ENCODE data around the gene ETV7.
A peak's percentile ranks its signal among the peaks of the same experiment; 100 is the strongest.

ETV7 gene

DNA sequence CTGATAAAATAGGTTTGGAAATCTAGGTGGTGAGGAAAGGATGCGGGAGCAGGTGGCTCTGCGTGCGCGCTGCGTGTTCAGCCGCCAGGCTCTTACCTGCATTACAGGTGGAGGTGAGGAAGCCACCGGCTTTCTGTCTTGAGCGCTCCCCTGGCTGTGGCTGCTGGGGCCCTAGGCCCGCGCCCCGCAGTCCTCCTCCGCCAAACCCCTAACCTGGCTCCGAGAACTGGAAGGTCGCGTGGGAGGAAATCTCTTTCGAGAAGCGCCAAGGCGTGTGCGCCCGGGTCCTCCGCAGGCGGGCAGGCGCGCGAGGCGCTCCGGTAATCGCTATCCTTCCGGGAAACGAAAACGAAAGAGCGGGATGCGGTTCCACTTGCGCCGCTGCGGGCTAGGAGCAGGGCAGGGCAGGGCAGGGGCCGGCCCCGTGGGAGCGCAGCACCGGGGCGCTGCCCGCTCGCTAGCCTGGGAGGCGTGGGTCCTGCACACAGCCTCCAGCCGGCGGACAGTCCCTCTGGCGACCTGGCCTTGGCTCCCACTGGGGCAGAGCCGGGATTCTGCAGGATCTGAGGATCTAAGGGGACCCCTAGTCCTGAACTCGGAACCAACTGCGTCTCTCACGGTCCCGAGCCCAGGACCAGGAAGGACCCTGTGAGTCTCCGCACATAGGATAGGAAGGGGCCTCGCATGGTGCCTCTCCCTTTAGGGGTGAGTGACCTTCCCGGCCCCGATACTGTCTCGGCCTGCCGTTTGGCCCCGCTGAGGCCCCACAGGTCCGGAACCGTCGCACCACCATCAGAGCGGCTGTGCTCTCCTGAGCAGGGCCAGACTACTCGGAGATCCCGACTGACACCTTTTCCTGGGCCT is at the start of gene ETV7:
TSS of gene ETV7 (minus strand) at position 230 of the 864 bp plus-strand sequence. CDS start at position 102, 128 bp downstream.
- WGBS (ENCODE audit: insufficient coverage, insufficient read length) = no CpG with 5 or more reads among the region's 65 CpGs
- H3K27ac ChIP-seq (ENCODE audit: low read length) = no peak within 1 kb of the TSS

DNA sequence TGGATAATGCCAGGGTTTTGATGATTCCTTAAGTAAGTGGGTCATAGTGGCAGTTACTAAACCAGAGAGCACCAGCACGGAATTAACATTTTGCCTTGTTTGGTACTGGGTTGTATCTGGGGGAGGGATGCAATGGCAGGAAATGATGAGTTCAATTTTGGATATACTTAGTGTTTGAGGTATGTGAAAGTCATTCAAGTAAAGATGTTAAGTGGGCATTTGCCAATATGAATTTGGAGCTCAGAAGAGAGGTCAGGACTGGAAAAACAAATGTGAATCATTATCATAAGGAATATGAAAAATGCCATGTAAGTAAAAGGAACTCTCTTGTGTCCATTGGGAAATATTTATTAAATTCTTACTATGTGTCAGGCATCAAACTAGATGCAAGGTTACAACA is 49.0 kb upstream of the ETV7 start:
- Histone ChIP-seq H3K9me3 (ENCODE audit: control insufficient read depth, insufficient read depth, low read length) (no peaks in the 10 kb centered on the region), H3K4me1 (ENCODE audit: control insufficient read depth, insufficient read depth, low read length) (no peaks in the 10 kb centered on the region), H3K36me3 (ENCODE audit: control insufficient read depth, insufficient read depth, low read length) (no peaks in the 10 kb centered on the region), H3K27me3 (ENCODE audit: control insufficient read depth, insufficient read depth, low read length) (no peaks in the 10 kb centered on the region), H3K27ac (ENCODE audit: low read length) (no peak overlapping the region), H3K4me3 (ENCODE audit: low read length) (no peak overlapping the region)
- DNase-seq (ENCODE audit: low read depth, low spot score) = no peak
- WGBS (ENCODE audit: insufficient coverage, insufficient read length) = no CpG with 5 or more reads among the region's 1 CpG

More for the DNA sequence above, at the start of gene ETV7:
- Histone ChIP-seq H3K9me3 (ENCODE audit: control insufficient read depth, insufficient read depth, low read length) (no peaks in the 10 kb centered on the region), H3K4me3 (ENCODE audit: low read length) (peak within 1 kb of the TSS; percentile 49; the same call in 1 of the 2 replicates), H3K4me1 (ENCODE audit: control insufficient read depth, insufficient read depth, low read length) (no peaks in the 10 kb centered on the region), H3K36me3 (ENCODE audit: control insufficient read depth, insufficient read depth, low read length) (no peaks in the 10 kb centered on the region), H3K27me3 (ENCODE audit: control insufficient read depth, insufficient read depth, low read length) (peaks cover 29% of the 10 kb centered on the region)
- no peak for DNase-seq (ENCODE audit: low read depth, low spot score)

DNA sequence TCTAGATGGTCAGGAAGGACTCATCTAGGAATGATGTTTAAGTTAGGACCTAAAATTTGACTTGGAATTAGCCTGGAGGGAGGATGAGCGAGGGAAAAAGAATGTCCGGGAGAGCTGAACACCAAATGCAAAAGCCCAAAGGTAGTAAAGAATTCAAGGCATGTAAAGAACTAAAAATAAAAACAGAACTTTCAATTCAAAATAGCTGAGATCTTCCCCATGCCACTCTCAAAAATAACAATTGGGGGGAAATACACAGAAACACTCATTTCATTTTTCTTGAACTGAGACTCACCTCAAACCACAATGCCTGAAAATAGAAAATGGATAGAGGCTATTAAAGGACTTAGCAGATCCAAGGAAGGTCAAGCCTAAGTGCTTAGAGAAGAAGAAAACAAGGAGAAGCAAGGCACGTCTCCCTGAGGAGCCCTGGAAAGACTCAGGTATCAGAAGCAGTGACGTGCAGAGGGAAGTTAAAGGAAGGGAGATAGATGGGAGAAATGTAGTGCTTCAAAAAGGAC is 44.7 kb upstream of the ETV7 start:
- Histone ChIP-seq H3K4me3 (ENCODE audit: low read length) (no peak overlapping the region), H3K27ac (ENCODE audit: low read length) (no peak overlapping the region), H3K36me3 (ENCODE audit: control insufficient read depth, insufficient read depth, low read length) (no peaks in the 10 kb centered on the region), H3K4me1 (ENCODE audit: control insufficient read depth, insufficient read depth, low read length) (no peaks in the 10 kb centered on the region), H3K9me3 (ENCODE audit: control insufficient read depth, insufficient read depth, low read length) (no peaks in the 10 kb centered on the region), H3K27me3 (ENCODE audit: control insufficient read depth, insufficient read depth, low read length) (no peaks in the 10 kb centered on the region)
- no CpG with 5 or more reads among the region's 4 CpGs for WGBS (ENCODE audit: insufficient coverage, insufficient read length)
- DNase-seq (ENCODE audit: low read depth, low spot score) = no peak

DNA sequence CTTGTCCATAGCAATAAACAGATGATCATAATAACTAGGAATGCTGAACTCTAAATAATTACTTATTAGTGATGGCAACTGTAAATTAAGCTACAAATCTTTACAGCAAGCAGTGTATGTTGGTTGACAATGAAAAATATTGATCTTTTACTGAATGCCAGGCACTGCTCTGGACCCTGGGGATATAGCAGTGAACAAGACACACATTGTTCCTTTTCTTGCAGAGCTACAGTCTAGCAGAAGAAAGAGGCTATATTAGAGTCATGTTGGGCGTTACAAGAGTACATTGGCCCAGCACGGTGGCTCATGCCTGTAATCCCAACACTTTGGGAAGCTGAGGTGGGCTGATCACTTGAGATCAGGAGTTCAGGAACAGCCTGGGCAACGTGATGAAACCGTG is 43.7 kb upstream of the ETV7 start:
- no peak overlapping the region for H3K4me3 ChIP-seq (ENCODE audit: low read length)
- H3K36me3 ChIP-seq (ENCODE audit: control insufficient read depth, insufficient read depth, low read length) = no peaks in the 10 kb centered on the region
- no peaks in the 10 kb centered on the region for H3K27me3 ChIP-seq (ENCODE audit: control insufficient read depth, insufficient read depth, low read length)
- DNase-seq (ENCODE audit: low read depth, low spot score) = no peak
- H3K4me1 ChIP-seq (ENCODE audit: control insufficient read depth, insufficient read depth, low read length) = no peaks in the 10 kb centered on the region
- no peaks in the 10 kb centered on the region for H3K9me3 ChIP-seq (ENCODE audit: control insufficient read depth, insufficient read depth, low read length)
- no peak overlapping the region for H3K27ac ChIP-seq (ENCODE audit: low read length)
- WGBS (ENCODE audit: insufficient coverage, insufficient read length) = no CpG with 5 or more reads among the region's 4 CpGs

DNA sequence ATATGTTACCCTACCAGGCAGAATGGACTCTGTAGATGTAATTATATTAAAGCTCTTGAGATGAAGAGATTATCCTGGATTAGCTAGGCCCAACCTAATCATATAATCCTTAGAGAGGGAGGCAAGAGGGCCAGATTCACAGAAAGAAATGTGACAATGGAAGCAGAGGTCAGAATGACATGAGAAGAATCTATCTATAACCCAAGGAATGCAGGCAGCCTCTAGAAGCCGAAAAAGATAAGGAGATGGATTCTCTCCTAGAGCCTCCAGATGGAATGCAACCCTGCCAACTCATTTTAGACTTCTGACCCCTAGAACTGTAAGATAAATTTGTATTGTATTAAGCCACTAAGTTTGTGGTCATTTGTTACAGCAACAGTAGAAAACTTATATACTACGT is 42.9 kb upstream of the ETV7 start:
- Histone ChIP-seq H3K9me3 (ENCODE audit: control insufficient read depth, insufficient read depth, low read length) (no peaks in the 10 kb centered on the region), H3K4me1 (ENCODE audit: control insufficient read depth, insufficient read depth, low read length) (no peaks in the 10 kb centered on the region), H3K27ac (ENCODE audit: low read length) (no peak overlapping the region), H3K27me3 (ENCODE audit: control insufficient read depth, insufficient read depth, low read length) (no peaks in the 10 kb centered on the region), H3K36me3 (ENCODE audit: control insufficient read depth, insufficient read depth, low read length) (no peaks in the 10 kb centered on the region), H3K4me3 (ENCODE audit: low read length) (no peak overlapping the region)
- WGBS (ENCODE audit: insufficient coverage, insufficient read length) = no CpG with 5 or more reads among the region's 2 CpGs
- DNase-seq (ENCODE audit: low read depth, low spot score) = no peak

DNA sequence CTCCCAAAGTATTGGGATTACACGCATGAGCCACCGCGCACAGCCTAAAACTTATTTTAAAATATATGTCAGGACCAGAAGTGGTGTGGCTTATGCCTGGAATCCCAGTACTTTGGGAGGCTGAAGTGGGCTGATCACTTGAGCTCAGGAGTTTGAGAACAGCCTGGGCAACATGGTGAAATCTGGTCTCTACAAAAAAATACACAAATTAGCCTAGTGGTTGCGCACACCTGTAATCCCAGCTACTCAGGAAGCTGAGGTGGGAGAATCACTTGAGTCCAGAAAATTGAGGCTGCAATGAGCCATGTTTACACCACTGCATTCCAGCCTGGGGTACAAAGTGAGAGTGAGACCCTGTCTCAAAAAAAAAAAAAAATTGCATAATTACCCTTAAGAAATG is 41.4 kb upstream of the ETV7 start:
- H3K27ac ChIP-seq (ENCODE audit: low read length) = no peak overlapping the region
- no CpG with 5 or more reads among the region's 4 CpGs for WGBS (ENCODE audit: insufficient coverage, insufficient read length)
- H3K27me3 ChIP-seq (ENCODE audit: control insufficient read depth, insufficient read depth, low read length) = no peaks in the 10 kb centered on the region
- DNase-seq (ENCODE audit: low read depth, low spot score) = no peak
- H3K9me3 ChIP-seq (ENCODE audit: control insufficient read depth, insufficient read depth, low read length) = no peaks in the 10 kb centered on the region
- no peak overlapping the region for H3K4me3 ChIP-seq (ENCODE audit: low read length)
- H3K36me3 ChIP-seq (ENCODE audit: control insufficient read depth, insufficient read depth, low read length) = no peaks in the 10 kb centered on the region
- no peaks in the 10 kb centered on the region for H3K4me1 ChIP-seq (ENCODE audit: control insufficient read depth, insufficient read depth, low read length)

DNA sequence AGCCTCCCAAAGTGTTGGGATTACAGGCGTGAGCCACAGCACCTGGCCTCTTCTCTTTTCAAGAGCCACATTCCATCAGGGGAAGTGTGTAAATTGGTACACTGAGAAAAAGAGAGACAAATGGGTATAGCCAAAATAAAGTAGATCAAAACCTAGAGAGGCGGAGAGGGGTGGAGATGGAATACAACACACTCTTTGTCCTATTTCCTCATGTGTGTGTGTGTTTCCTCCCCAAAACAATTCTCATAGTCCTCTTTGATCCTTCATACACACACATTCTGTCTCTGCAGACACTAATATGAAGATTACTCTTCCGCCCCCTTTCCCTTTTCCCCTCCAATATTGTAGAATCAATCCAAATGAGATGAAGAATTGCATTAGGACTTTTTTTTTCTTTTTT is 39.2 kb upstream of the ETV7 start:
- DNase-seq (ENCODE audit: low read depth, low spot score) = no peak
- H3K4me1 ChIP-seq (ENCODE audit: control insufficient read depth, insufficient read depth, low read length) = no peaks in the 10 kb centered on the region
- H3K27me3 ChIP-seq (ENCODE audit: control insufficient read depth, insufficient read depth, low read length) = no peaks in the 10 kb centered on the region
- no peaks in the 10 kb centered on the region for H3K36me3 ChIP-seq (ENCODE audit: control insufficient read depth, insufficient read depth, low read length)
- H3K9me3 ChIP-seq (ENCODE audit: control insufficient read depth, insufficient read depth, low read length) = no peaks in the 10 kb centered on the region
- H3K4me3 ChIP-seq (ENCODE audit: low read length) = no peak overlapping the region
- no CpG with 5 or more reads among the region's 3 CpGs for WGBS (ENCODE audit: insufficient coverage, insufficient read length)
- no peak overlapping the region for H3K27ac ChIP-seq (ENCODE audit: low read length)

DNA sequence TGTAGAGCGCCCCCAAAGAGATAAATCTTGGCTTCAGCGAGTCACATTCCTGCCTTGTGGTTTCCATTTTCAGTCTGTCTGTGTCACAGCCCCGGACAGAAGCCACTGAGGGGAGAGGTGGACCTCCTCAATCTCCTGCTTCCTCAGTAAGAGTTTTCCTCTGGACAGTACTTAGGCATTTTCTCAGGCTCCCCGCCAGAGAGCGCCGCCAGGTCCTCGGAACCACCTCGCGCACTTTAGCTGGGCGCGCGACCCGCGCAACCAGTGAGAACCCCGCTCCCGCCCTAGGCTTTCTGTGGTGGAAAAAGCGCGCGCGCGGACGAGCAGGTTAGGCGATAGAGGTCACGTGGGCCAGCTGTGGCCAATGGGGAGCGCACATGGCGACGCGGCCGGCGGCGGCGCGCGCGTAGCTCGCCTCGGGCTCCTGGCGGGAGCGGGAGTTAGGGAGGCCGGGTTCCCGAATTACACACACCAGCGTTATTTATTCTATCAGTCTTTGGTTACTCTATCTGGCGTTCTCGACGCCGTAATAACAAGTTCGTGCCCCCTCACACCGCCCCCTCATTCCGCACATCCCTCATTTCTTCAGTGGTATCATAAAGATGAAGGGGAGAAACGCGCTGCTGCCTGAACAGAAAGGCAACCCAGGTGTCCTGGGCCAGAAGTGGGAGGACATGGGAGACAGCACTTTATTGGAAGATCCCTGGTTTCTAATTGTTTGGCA is 35.8 kb upstream of the ETV7 start:
- H3K9me3 ChIP-seq (ENCODE audit: control insufficient read depth, insufficient read depth, low read length) = no peaks in the 10 kb centered on the region
- no peak overlapping the region for H3K27ac ChIP-seq (ENCODE audit: low read length)
- peak overlapping the region; percentile 50; the same call in 1 of the 2 replicates for H3K4me3 ChIP-seq (ENCODE audit: low read length)
- no peaks in the 10 kb centered on the region for H3K36me3 ChIP-seq (ENCODE audit: control insufficient read depth, insufficient read depth, low read length)
- no peaks in the 10 kb centered on the region for H3K4me1 ChIP-seq (ENCODE audit: control insufficient read depth, insufficient read depth, low read length)
- no CpG with 5 or more reads among the region's 51 CpGs for WGBS (ENCODE audit: insufficient coverage, insufficient read length)
- no peaks in the 10 kb centered on the region for H3K27me3 ChIP-seq (ENCODE audit: control insufficient read depth, insufficient read depth, low read length)
- DNase-seq (ENCODE audit: low read depth, low spot score) = peak; percentile 96

DNA sequence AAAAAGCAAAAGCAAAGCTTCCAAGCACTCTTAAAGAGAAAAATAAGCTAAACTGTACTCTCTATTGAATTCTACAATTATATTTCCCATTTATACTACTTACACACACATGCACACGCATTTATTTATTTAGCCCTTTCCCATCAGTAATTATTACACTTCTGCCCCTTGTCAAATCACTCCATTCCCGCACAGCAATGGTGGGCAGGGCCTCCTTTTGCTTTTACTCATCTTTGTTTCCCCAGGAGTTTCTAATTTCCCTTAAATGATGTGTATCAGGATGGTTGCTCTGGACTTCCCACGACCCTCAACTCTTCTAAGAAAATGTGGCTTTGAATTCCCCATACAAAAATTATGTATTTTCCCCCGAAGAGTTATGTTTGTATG is 35.2 kb upstream of the ETV7 start:
- no peaks in the 10 kb centered on the region for H3K27me3 ChIP-seq (ENCODE audit: control insufficient read depth, insufficient read depth, low read length)
- no peaks in the 10 kb centered on the region for H3K9me3 ChIP-seq (ENCODE audit: control insufficient read depth, insufficient read depth, low read length)
- no peak for DNase-seq (ENCODE audit: low read depth, low spot score)
- no peaks in the 10 kb centered on the region for H3K4me1 ChIP-seq (ENCODE audit: control insufficient read depth, insufficient read depth, low read length)
- H3K36me3 ChIP-seq (ENCODE audit: control insufficient read depth, insufficient read depth, low read length) = no peaks in the 10 kb centered on the region
- no peak overlapping the region for H3K27ac ChIP-seq (ENCODE audit: low read length)
- 100% methylated on average over 1 of the region's 4 CpGs for WGBS (ENCODE audit: insufficient coverage, insufficient read length)
- no peak overlapping the region for H3K4me3 ChIP-seq (ENCODE audit: low read length)

DNA sequence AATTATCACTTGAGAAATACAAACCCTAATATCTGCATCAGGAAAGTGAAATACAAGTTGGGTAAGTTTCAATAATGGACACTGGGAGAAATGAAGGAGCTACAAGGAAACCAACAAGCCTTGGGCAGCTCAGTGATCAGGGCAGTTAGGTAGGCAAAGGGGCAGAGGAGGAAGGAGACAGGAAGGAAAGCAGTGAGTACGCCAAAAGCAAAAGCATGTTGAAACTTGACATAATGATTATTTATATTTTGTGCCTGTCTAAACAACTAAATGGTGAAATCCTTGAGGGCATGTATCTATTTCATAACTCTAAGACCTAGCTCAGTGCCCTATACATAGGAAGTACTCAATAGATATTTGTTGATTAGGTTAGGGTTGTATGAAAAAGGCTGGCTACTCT is 31.8 kb upstream of the ETV7 start:
- WGBS (ENCODE audit: insufficient coverage, insufficient read length) = no CpG with 5 or more reads among the region's 1 CpG

More for the DNA sequence above, 31.8 kb upstream of the ETV7 start:
- Histone ChIP-seq H3K27ac (ENCODE audit: low read length) (no peak overlapping the region), H3K4me3 (ENCODE audit: low read length) (no peak overlapping the region), H3K27me3 (ENCODE audit: control insufficient read depth, insufficient read depth, low read length) (no peaks in the 10 kb centered on the region), H3K9me3 (ENCODE audit: control insufficient read depth, insufficient read depth, low read length) (no peaks in the 10 kb centered on the region), H3K36me3 (ENCODE audit: control insufficient read depth, insufficient read depth, low read length) (no peaks in the 10 kb centered on the region), H3K4me1 (ENCODE audit: control insufficient read depth, insufficient read depth, low read length) (no peaks in the 10 kb centered on the region)
- no peak for DNase-seq (ENCODE audit: low read depth, low spot score)
